Stimulated activated CD4-positive, alpha-beta T cell treated with anti-CD3 and anti-CD28 coated beads, Interleukin-4, amount 100 ng/mL, for 48 hours (primary cell): ENCODE results near the gene SYNJ1.
A peak's percentile ranks its signal among the peaks of the same experiment; 100 is the strongest.
"Not testable (repeated sequence)": the region's sequence is repeated elsewhere in the genome, so short reads cannot be mapped to it uniquely, and the experiment has no call there.

Experiments
- DNase-seq, 2 donors: peaks; one replicate each; pipeline ENCODE4 v3.0.0-alpha.2; 2020; ENCODE audit warnings: low read depth in 2 of 2

Gene SYNJ1

GRCh38 chr21:32727687-32728455 lies at the start of gene SYNJ1:
SYNJ1 (minus strand) TSS chr21:32728013; CDS start chr21:32726895, 1,118 bp downstream.
- DNase-seq = peak; percentile 90 to 93

GRCh38 chr21:32777269-32777668 lies 49.5 kb upstream of the SYNJ1 start:
- no peak for DNase-seq

GRCh38 chr21:32776743-32777142 lies 48.9 kb upstream of the SYNJ1 start:
- no peak for DNase-seq

- not testable (repeated sequence) for DNase-seq
Measured at GRCh38 chr21:32773048-32773344, 45.2 kb upstream of the SYNJ1 start.

- peak; percentile 51 to 61 for DNase-seq
Measured at GRCh38 chr21:32772281-32773047, 44.7 kb upstream of the SYNJ1 start.

GRCh38 chr21:32770871-32771523 lies 43.2 kb upstream of the SYNJ1 start:
- DNase-seq = peak; percentile 27 to 31

- no peak for DNase-seq
Measured at GRCh38 chr21:32768530-32768929, 40.7 kb upstream of the SYNJ1 start.

DNA sequence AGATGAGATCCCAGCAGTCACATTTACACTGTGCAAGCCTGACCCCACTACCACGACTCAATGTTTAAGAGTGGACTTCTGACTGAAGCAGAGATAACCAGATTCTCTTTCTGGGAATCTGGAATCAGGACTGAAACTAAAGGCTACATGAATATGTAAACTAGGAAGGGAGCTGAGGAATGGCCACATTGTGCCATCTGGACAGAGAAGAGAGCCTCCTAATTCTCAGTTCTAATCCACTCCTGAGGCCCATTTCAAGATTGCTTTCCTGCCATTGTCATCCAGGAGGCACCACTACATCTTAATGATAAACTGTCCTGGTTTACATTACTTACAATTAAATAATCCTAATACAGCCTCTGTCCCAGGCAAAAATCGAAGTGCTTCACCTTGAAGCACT lies 37.2 kb upstream of the SYNJ1 start:
- DNase-seq = no peak

GRCh38 chr21:32764186-32764585 lies 36.4 kb upstream of the SYNJ1 start:
- no peak for DNase-seq

- DNase-seq = no peak
Measured at GRCh38 chr21:32757804-32758203, 30.0 kb upstream of the SYNJ1 start.

DNA sequence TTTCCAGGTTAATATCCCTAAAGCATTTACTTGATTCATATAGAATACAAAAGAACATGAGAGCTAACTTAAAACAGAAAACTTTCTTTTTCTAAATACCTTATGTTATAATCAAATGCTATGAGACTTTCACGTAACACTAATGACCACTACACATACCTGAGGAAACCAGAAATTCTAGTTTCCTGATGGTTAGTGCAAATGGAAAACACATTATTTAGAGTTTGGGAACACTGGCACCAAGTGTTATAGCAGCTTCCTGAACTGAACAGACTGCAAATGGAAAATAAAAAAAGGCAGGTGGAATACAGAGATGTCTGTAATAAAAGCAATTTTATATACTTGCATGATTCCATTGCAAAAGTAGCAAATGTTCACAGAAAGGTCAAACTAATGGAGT lies 28.3 kb upstream of the SYNJ1 start:
- no peak for DNase-seq

DNA sequence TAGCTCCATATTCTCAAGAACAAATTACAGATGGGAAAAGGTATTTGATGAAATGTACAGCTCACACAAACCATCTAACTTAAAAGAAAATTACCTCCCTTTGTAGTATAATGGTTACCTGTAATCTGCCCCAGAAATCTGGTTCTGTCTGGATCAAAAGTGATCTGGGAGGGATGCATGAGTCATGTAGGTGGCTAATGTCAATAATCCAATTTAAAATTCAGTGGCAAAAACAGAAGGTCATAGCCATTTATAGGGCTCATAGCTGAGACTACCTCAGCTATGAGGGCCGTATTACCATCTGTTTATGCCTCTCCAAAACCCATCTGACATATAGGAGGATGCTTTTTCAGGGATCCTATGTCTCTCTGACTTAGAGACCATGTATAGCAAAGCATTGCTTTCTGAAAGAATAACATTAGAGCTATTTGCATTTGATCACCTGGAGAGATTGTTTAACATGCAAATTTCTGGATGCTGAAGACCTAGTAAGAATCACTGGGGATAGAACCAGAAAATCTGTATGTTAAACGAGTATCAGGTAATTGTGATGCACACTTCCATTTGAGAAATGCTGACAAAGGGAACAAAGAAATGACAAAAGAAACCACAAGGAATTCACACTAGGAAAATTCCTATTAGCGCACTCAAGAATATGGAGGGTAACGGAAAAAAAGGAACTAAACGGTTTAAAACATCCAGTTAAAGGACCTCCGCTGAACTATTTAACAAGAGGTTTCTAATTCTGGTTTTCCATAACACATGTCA lies 26.2 kb upstream of the SYNJ1 start:
- DNase-seq = no peak

- DNase-seq = no peak
Measured at GRCh38 chr21:32750405-32750804, 22.6 kb upstream of the SYNJ1 start.

DNA sequence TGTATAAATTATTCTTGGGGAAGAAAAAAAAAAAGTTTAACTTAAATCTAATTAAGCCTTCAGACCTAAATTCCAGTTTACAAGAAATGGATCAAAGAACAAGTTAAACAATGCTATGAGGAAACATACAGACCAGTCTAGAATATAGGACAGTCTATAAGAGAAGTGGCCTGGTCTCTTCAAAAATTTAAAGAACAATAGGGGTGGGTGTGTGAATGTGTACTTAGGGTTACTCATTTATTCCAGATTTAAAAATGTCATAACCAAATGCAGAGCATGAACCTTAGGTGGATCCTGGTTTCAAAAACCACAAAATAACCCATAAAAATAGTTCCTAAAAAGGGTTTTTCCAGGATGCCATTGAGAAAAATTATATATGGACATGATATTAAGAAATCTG lies 21.8 kb upstream of the SYNJ1 start:
- no peak for DNase-seq

DNA sequence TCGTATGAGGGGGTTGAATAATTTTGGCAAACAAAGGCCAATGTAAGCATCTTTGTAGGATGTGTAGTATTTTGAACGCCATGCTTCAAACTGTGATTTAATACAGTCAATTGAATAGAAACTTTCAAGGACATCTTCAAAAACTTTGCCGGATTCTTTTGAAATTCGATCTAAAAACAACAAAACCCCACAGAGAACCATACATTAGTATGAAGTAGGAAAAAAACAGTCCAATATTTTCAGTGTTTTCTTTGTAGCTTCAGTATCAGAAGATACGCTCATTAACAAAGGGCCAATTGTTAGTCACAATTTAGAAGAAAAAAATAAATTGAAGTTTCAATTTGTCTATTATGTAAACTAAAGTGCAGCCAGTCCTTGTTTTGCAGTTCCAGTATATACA lies 20.7 kb upstream of the SYNJ1 start:
- no peak for DNase-seq

GRCh38 chr21:32747396-32747795 lies 19.6 kb upstream of the SYNJ1 start:
- DNase-seq = no peak

DNA sequence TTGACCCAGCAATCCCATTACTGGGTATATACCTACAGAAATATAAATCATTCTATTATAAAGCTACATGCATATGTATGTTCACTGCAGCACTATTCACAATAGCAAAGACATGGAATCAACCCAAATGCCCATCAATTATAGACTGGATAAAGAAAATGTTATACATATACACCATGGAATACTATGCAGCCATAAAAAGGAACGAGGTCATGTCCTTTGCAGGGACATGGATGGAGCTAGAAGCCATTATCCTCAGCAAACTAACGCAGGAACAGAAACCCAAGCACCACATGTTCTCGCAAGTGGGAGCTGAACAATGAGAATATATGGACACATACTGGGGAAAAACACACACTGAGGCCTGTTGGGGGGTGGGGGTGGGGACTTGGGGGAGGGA lies 18.9 kb upstream of the SYNJ1 start:
- DNase-seq = not testable (repeated sequence)

DNA sequence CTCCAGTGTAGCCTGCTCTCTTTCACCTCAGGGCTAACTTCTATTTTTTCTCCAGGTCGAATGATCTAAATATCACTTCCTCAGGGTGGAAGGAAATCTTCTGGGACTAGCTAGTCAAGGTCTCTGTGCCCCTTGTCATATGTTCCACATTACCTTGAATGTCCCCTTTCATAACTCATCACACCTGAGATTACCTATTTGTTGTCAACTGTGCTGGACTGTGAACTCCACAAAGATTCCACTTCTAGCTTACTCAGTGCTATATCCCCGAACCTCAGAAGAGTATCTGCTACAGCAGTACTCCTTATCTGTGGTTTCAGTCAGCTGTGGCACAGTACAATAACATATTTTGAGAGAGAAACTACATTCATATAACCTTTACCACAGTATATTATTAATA lies 14.6 kb upstream of the SYNJ1 start:
- DNase-seq = no peak

GRCh38 chr21:32741336-32741735 lies 13.5 kb upstream of the SYNJ1 start:
- DNase-seq = no peak

- DNase-seq = no peak
Measured at GRCh38 chr21:32739946-32740345, 12.1 kb upstream of the SYNJ1 start.

DNA sequence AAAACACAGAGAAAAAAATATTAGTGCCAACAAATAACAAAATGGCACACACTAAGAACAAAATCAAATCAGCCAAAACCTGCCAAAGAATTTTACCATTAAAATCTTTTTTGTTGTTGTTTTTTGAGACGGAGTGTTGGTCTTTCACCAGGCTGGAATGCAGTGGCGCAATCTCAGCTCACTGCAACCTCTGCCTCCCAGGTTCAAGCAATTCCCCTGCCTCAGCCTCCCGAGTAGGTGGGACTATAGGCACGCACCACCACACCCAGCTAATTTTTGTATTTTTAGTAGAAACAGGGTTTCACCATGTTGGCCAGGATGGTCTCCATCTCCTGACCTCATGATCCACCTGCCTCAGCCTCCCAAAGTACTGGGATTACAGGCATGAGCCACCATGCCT lies 8.3 kb upstream of the SYNJ1 start:
- not testable (repeated sequence) for DNase-seq

DNA sequence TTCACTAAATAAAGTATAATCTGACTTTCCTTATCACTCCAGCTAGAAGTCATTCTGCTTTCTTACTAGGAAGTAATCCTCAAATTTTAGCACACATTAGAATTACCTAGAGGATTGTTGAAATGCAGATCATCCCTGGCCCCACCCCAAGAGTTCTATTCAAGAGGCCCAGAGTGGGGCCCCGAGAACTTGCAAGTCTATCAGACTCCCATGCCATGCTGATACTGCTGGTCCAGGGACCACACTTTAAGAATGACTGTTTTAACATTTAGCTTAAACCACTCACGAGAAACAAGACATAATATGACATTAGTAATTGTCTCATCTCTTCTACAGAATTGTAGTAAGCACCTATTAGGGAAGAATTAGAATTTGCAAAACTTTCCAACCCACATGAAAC lies 7.7 kb upstream of the SYNJ1 start:
- DNase-seq = peak in 1 of 2 donors; percentile 35
